ENCODE data around the gene BCL7A. TPM values are rescaled to one million over a fixed set of nuclear protein-coding genes. Genes with fewer than 3 reads are reported as not detected.

BCL7A gene
- total RNA-seq, 1 donor from 2014 or later, result 10.4 TPM

GRCh38 chr12:122076743-122077495, 55.2 kb downstream of the BCL7A start:
- no peak for DNase-seq (ENCODE audit: low spot score)

GRCh38 chr12:122078141-122079032, 56.7 kb downstream of the BCL7A start, which contains the start of gene MLXIP:
Gene MLXIP (plus strand): TSS chr12:122078756. CDS start chr12:122078854, 98 bp downstream.
- peak; percentile 94 for DNase-seq (ENCODE audit: low spot score)

GRCh38 chr12:122079033-122079531, 57.4 kb downstream of the BCL7A start:
- no peak for DNase-seq (ENCODE audit: low spot score)

- DNase-seq (ENCODE audit: low spot score), result no peak
These were observed 57.9 kb downstream of the BCL7A start for GRCh38 chr12:122079532-122080081.

GRCh38 chr12:122080149-122081082, 58.7 kb downstream of the BCL7A start:
- peak; percentile 79 for DNase-seq (ENCODE audit: low spot score)

GRCh38 chr12:122081083-122081696, 59.5 kb downstream of the BCL7A start:
- no peak for DNase-seq (ENCODE audit: low spot score)

GRCh38 chr12:122081697-122082221, 60.1 kb downstream of the BCL7A start:
- DNase-seq (ENCODE audit: low spot score), result peak; percentile 83

- peak; percentile 52 for DNase-seq (ENCODE audit: low spot score)
These were observed 61.1 kb downstream of the BCL7A start for GRCh38 chr12:122082621-122083356.

- no peak for DNase-seq (ENCODE audit: low spot score)
These were observed 63.2 kb downstream of the BCL7A start for GRCh38 chr12:122084857-122085405.

- no peak for DNase-seq (ENCODE audit: low spot score)
These were observed 63.9 kb downstream of the BCL7A start for GRCh38 chr12:122085591-122085990.

GRCh38 chr12:122086116-122086515, 64.4 kb downstream of the BCL7A start:
- no peak for DNase-seq (ENCODE audit: low spot score)

GRCh38 chr12:122086641-122087285, 65.1 kb downstream of the BCL7A start:
- no peak for DNase-seq (ENCODE audit: low spot score)

- DNase-seq (ENCODE audit: low spot score), result no peak
These were observed 65.9 kb downstream of the BCL7A start for GRCh38 chr12:122087431-122088178.

GRCh38 chr12:122088179-122088810, 66.6 kb downstream of the BCL7A start:
- DNase-seq (ENCODE audit: low spot score), result no peak

GRCh38 chr12:122089077-122089476, 67.4 kb downstream of the BCL7A start:
- DNase-seq (ENCODE audit: low spot score), result no peak

- no peak for DNase-seq (ENCODE audit: low spot score)
These were observed 69.3 kb downstream of the BCL7A start for GRCh38 chr12:122090759-122091515.
